Panc1 (cell line): ENCODE results near the gene MS4A4A.

Experiments used
- CTCF ChIP-seq: fragments of 450-650 bp; IDR thresholded peaks from 2 replicates; pipeline ENCODE4 v1.5.1; 2017; ENCODE audit warnings: mild to moderate bottlenecking
- REST ChIP-seq, 2 experiments: IDR thresholded peaks; 2 replicates each; pipeline ENCODE4 v1.6.1; 2011 to 2012; ENCODE audit warnings: low read depth in 2 of 2, control low read depth in 1 of 2, low read length in 1 of 2, mild to moderate bottlenecking in 1 of 2, moderate library complexity in 1 of 2; ENCODE audit not compliant: insufficient read depth in 1 of 2
- TCF7L2 ChIP-seq: IDR thresholded peaks from 2 replicates; pipeline ENCODE4 v1.6.1; 2011; ENCODE audit warnings: mild to moderate bottlenecking, low read depth, low read length, inconsistent platforms

GRCh38 chr11:60339356-60339755 lies 58.9 kb downstream of the MS4A4A start:
- TF ChIP-seq CTCF (no peak), REST (IDR thresholded peaks at IDR 0.05; ENCODE audit: insufficient read depth in 1 of 2, low read depth in 2 of 2, low read length in 1 of 2) (no peak), TCF7L2 (no peak)
